Fibroblast of pulmonary artery (primary cell): Measurements from ENCODE around the gene LSAMP.

ENCODE experiments used
- DNase-seq: peaks from one replicate; pipeline ENCODE4 v3.0.0-alpha.2; 2010; ENCODE audit warnings: low read depth
- H3K4me3 ChIP-seq: replicated peaks from 2 replicates; pipeline ENCODE4 v1.5.1; 2011; ENCODE audit warnings: low read depth, mild to moderate bottlenecking, control low read depth, low read length, moderate library complexity
- TF ChIP-seq, protein P1 (sequence below): IDR thresholded peaks from 2 replicates; pipeline ENCODE4 v1.5.1; 2011; ENCODE audit warnings: mild to moderate bottlenecking, control low read depth, low read length, inconsistent platforms; ENCODE audit errors: missing control alignments

The LSAMP gene

DNA sequence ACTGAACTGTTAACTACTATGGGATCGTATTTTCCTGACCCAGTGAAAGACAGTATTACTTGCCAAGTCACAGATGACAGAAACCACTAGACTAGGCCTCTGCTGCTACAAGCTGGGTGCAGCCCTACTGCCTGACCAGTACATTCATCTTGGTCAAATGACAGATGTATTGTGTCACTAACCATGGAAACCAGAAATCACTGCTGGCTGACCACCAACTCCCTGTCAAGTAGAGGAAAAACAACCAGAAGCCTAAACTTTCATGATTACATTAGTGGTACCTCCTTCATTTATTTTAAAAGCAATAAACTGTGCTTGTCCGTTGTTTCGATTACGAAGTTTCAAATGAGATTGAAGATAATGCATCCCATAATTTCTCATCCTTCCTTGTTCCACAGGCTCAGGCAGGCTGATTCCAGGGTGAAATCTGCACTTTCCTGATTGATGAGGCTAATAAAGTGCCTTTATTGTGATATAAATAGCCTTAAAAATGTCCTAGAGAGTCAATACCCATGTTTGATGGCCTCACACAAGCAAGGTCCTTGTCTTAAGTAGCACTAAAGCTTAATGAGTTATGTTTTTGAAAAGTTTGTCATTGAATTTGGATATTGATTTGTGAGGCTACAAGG, 309.7 kb downstream of the LSAMP start:
- no peak overlapping the region for H3K4me3 ChIP-seq
- peak; percentile 91 for DNase-seq
- TF ChIP-seq, protein P1, sequence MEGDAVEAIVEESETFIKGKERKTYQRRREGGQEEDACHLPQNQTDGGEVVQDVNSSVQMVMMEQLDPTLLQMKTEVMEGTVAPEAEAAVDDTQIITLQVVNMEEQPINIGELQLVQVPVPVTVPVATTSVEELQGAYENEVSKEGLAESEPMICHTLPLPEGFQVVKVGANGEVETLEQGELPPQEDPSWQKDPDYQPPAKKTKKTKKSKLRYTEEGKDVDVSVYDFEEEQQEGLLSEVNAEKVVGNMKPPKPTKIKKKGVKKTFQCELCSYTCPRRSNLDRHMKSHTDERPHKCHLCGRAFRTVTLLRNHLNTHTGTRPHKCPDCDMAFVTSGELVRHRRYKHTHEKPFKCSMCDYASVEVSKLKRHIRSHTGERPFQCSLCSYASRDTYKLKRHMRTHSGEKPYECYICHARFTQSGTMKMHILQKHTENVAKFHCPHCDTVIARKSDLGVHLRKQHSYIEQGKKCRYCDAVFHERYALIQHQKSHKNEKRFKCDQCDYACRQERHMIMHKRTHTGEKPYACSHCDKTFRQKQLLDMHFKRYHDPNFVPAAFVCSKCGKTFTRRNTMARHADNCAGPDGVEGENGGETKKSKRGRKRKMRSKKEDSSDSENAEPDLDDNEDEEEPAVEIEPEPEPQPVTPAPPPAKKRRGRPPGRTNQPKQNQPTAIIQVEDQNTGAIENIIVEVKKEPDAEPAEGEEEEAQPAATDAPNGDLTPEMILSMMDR: no peak

DNA sequence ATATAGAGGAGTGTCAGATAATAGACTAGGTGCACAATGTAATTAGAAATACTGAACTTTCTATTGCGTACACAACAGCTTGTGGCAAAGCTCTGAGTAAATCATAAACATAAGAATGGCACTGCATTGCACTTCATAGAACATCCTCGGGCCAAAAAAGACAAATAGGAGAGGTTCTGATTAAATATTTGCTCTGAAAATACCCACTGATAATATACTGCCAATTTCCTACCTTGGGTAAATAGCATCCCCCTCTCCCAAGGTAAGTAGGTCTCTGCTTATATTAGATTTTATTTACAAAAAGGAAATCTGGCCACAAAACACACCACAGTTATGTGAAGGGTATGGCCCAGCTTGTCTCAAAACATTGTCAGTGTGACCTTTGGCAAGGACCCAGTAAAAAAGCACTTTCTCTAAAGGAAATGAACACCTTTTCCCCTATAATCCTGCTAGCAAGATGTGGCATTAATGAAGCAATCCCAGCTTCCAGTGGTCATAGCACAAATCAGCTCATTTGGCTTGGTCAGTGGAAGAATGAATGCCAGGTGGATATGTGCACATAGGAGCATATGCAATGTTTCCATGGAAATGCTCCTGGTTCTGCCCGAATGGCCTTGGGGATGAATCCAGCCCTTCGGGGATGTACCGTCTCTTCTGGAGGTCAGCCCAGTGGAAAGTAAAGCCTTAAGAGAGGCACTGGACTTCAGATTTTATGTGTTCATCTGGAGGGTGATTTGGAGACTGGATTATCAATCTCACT, 315.9 kb downstream of the LSAMP start:
- no peak overlapping the region for H3K4me3 ChIP-seq
- TF ChIP-seq, protein P1: no peak
- no peak for DNase-seq

DNA sequence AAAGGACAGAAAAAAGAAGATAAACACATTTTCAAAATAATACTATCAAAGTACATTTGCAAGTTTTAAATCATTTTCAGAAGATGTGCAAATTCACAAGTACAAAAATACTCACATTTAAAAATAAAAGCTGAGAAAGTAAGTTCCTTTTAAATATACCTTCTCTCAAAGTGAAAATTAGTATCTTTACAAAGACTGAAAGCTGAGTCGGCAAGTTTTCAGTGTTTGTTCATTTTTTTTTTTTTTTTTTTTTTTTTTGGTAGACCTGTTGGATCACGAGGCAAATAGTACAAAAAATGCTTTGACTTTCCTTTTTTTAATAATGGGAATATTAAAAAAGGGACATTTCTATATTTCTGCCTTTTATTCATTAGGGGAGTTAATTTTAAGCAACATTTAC, 317.8 kb downstream of the LSAMP start:
- DNase-seq: no peak
- TF ChIP-seq, protein P1: no peak
- no peak overlapping the region for H3K4me3 ChIP-seq

DNA sequence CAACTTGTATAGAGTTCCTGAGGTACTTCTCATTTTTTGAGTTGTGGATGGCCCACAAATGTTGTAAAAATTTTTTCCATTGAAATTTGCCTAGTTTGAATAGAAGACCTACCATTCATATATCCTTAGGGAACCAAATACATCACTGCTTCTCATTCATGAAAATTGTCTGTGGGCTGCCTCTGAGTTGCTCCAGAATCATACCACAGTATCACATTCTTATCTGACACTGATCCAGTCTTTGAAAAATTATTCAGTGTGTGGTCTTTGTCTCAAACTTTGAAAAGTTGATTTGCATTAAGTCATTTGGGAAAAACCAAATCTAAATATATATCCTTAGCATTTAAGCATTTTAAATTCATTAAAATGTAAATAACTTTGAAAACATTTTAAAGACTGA, 321.1 kb downstream of the LSAMP start:
- no peak overlapping the region for H3K4me3 ChIP-seq
- TF ChIP-seq, protein P1: no peak
- DNase-seq: no peak

DNA sequence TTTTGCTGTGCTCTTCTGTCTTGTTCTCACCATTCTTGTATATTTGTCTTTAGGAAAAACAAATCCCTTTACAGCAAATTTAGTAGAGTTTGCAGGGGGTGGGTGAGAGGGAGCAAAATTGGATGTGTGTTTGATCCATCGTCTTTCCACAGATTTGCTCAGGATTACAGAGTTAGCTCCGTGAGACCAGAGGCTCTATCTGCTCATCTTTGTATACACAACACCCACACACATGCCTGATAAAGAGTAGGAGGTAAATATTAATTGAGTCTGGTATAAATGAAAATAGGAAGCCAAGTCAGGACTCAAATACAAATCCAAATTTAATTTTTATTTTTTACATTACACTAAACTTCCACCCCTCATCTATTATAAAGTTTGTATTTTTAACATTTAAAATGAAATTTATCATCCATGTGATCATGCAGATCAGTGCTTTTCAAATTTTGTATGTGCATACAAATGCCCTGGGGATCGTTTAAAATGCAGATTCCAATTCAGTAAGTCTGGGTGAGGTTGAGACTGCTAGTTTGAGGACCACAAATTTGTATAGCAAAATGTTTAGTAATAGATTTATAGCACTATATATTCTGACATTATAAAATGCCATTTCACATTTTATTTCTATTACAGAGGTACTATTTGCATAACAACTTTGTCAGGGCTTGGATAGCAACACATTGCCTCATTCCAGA, 326.7 kb downstream of the LSAMP start:
- TF ChIP-seq, protein P1: no peak
- no peak for DNase-seq

DNA sequence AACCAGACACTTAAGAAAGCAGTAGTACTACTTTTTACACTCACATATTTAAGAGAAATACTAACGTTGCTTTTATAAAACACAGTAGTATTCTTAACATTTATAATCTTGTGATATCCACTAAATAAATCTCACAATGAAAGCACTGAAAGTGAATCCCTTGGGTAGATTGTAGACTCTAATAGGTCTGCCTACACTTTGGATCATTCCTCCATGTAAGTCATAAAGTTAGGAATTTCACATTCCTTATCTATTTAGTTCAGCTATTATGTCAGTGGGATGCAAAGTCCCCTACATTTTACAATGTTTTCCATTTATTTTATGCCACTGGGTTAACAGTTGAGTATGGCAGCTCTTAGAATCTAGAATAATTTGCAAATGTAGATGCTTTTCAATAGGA, 330.7 kb downstream of the LSAMP start:
- TF ChIP-seq, protein P1: no peak
- DNase-seq: no peak
- H3K4me3 ChIP-seq: no peak overlapping the region

More for the DNA sequence above, 326.7 kb downstream of the LSAMP start:
- no peak overlapping the region for H3K4me3 ChIP-seq
